ENCODE data around the gene ANKUB1. TPM values are rescaled to one million over a fixed set of nuclear protein-coding genes. Genes with fewer than 3 reads are reported as not detected.

ANKUB1 gene
- total and polyA plus RNA-seq, 7 donors, result 2.9 TPM; not detected in 6

GRCh38 chr3:149744151-149744550, 48.2 kb downstream of the ANKUB1 start:
- H3K36me3 ChIP-seq (ENCODE audit: insufficient read depth in 1 of 2, low read depth in 1 of 2), result peaks cover 0 to 99% of the 10 kb centered on the region in 2 donors
- no peak for ATAC-seq
- no peak overlapping the region for H3K4me3 ChIP-seq
- H3K27ac ChIP-seq, result no peak overlapping the region
- TF ChIP-seq, protein P1, sequence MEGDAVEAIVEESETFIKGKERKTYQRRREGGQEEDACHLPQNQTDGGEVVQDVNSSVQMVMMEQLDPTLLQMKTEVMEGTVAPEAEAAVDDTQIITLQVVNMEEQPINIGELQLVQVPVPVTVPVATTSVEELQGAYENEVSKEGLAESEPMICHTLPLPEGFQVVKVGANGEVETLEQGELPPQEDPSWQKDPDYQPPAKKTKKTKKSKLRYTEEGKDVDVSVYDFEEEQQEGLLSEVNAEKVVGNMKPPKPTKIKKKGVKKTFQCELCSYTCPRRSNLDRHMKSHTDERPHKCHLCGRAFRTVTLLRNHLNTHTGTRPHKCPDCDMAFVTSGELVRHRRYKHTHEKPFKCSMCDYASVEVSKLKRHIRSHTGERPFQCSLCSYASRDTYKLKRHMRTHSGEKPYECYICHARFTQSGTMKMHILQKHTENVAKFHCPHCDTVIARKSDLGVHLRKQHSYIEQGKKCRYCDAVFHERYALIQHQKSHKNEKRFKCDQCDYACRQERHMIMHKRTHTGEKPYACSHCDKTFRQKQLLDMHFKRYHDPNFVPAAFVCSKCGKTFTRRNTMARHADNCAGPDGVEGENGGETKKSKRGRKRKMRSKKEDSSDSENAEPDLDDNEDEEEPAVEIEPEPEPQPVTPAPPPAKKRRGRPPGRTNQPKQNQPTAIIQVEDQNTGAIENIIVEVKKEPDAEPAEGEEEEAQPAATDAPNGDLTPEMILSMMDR (IDR thresholded peaks at IDR 0.05), result no peak
- DNase-seq, result no peak
- no peaks in the 10 kb centered on the region for H3K9me3 ChIP-seq
- no peaks in the 10 kb centered on the region for H3K27me3 ChIP-seq (ENCODE audit: insufficient read depth in 3 of 3, low read length in 2 of 3)
- no peaks in the 10 kb centered on the region for H3K4me1 ChIP-seq
- intact Hi-C loops (cut with DNase I), result no loop called here

GRCh38 chr3:149739396-149739795, 53.0 kb downstream of the ANKUB1 start:
- TF ChIP-seq, protein P1 (IDR thresholded peaks at IDR 0.05), result no peak
- H3K4me3 ChIP-seq, result no peak overlapping the region
- no peak for ATAC-seq
- intact Hi-C loops (cut with DNase I), result no loop called here
- no peak for DNase-seq
- no peak overlapping the region for H3K27ac ChIP-seq
- H3K9me3 ChIP-seq, result no peaks in the 10 kb centered on the region
- 91 to 97% (median 94%) methylated on average over 2 of the region's 2 CpGs for WGBS, 3 donors
- no peaks in the 10 kb centered on the region for H3K27me3 ChIP-seq (ENCODE audit: insufficient read depth in 3 of 3, low read length in 2 of 3)
- H3K36me3 ChIP-seq (ENCODE audit: insufficient read depth in 1 of 2, low read depth in 1 of 2), result peaks cover 0 to 73% of the 10 kb centered on the region in 2 donors
- no peaks in the 10 kb centered on the region for H3K4me1 ChIP-seq

DNA sequence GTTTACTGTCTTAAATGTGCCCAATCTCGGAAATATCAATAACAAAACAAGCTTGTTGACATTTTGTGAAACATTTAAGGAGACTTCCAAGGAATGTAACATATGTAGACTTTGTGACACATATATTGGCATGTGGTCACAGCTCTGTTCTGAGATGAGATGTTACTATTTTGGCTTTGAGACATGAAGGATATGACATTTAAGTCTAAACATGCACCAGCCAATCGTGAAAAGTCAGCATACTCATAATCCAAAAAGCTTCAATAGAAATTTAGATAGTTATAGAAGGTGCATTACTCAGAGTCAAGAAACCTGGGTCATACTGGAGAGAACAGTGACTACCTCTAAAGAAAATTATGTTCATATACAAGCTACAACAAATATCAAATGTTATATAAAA, 53.5 kb downstream of the ANKUB1 start:
- intact Hi-C loops (cut with DNase I), result no loop called here
- ATAC-seq, result no peak
- H3K27ac ChIP-seq, result no peak overlapping the region
- H3K36me3 ChIP-seq (ENCODE audit: insufficient read depth in 1 of 2, low read depth in 1 of 2), result peaks cover 0 to 68% of the 10 kb centered on the region in 2 donors
- H3K27me3 ChIP-seq (ENCODE audit: insufficient read depth in 3 of 3, low read length in 2 of 3), result no peaks in the 10 kb centered on the region
- H3K9me3 ChIP-seq, result no peaks in the 10 kb centered on the region
- TF ChIP-seq, protein P1 (IDR thresholded peaks at IDR 0.05), result no peak
- no peaks in the 10 kb centered on the region for H3K4me1 ChIP-seq
- 90 to 95% (median 93%) methylated on average over 2 of the region's 2 CpGs for WGBS, 3 donors
- H3K4me3 ChIP-seq, result no peak overlapping the region
- no peak for DNase-seq

GRCh38 chr3:149736953-149737205, 55.5 kb downstream of the ANKUB1 start:
- H3K27ac ChIP-seq, result no peak overlapping the region
- intact Hi-C loops (cut with DNase I), result no loop called here
- ATAC-seq (no peak), DNase-seq (no peak)
- no peaks in the 10 kb centered on the region for H3K27me3 ChIP-seq (ENCODE audit: insufficient read depth in 3 of 3, low read length in 2 of 3)
- no peaks in the 10 kb centered on the region for H3K4me1 ChIP-seq
- H3K9me3 ChIP-seq, result no peaks in the 10 kb centered on the region
- peaks cover 0 to 48% of the 10 kb centered on the region in 2 donors for H3K36me3 ChIP-seq (ENCODE audit: insufficient read depth in 1 of 2, low read depth in 1 of 2)
- TF ChIP-seq, protein P1 (IDR thresholded peaks at IDR 0.05), result no peak
- no peak overlapping the region for H3K4me3 ChIP-seq

GRCh38 chr3:149736175-149736952, 56.0 kb downstream of the ANKUB1 start:
- 38 to 63% (median 46%) methylated on average over 2 of the region's 2 CpGs for WGBS, 3 donors
- DNase-seq (no peak), ATAC-seq (no peak)
- H3K4me1 ChIP-seq, result no peaks in the 10 kb centered on the region
- no peak overlapping the region for H3K4me3 ChIP-seq
- peaks cover 0 to 44% of the 10 kb centered on the region in 2 donors for H3K36me3 ChIP-seq (ENCODE audit: insufficient read depth in 1 of 2, low read depth in 1 of 2)
- H3K9me3 ChIP-seq, result no peaks in the 10 kb centered on the region
- no peak overlapping the region for H3K27ac ChIP-seq
- TF ChIP-seq, protein P1 (IDR thresholded peaks at IDR 0.05), result no peak
- intact Hi-C loops (cut with DNase I), result no loop called here
- H3K27me3 ChIP-seq (ENCODE audit: insufficient read depth in 3 of 3, low read length in 2 of 3), result no peaks in the 10 kb centered on the region
